ENCODE data around the gene ACTN1. TPM values are rescaled to one million over a fixed set of nuclear protein-coding genes. Genes with fewer than 3 reads are reported as not detected.
"Not testable (repeated sequence)": the region's sequence is repeated elsewhere in the genome, so short reads cannot be mapped to it uniquely, and the experiment has no call there.

The ACTN1 gene
- total RNA-seq, 3 donors from 2014 or later: 75.0 to 295 (median 290) TPM

DNA sequence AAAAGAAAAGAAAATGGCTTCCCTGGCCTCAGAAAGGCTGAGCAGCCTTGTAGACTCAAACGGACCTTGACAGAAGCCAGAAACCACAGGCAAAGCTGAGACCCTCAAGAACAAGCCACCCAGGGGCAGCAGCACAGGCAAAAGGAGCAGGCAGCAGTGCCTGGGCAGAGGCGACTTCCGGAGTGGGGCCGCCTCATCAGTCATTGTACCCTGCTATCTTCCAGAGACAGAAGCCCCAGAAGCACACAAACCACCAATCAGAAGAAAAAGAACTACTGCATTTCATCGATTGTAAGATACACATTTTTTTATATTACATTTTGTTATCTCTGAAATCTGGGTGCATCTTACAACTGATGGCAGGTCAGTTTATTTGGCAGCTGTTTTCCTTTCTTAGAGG, 128.0 kb downstream of the ACTN1 start:
- intact Hi-C loops (cut with DNase I; ENCODE audit: low total_unique reads): no loop called here
- no peaks in the 10 kb centered on the region for H3K27me3 ChIP-seq
- H3K4me1 ChIP-seq: no peaks in the 10 kb centered on the region

DNA sequence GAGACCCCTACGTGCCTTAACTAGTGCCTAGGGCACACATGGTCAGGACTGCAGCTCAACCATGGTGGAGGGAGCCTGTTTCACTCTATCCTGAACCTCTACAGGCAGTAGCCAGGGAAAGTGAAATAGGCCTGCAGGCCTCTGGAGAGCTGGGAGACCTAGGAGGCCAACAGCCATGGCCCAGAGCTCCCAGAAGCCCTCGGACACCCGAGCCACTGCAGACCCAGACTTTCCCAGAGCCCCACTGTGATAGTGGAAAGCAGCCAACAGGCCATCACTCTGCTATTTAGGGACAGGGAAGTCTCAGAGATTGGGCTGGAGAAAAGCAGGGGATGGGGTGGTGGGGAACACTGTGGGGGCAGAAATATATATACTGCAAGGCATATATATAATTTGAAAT, 129.7 kb downstream of the ACTN1 start:
- Histone ChIP-seq H3K27me3 (no peaks in the 10 kb centered on the region), H3K27ac (no peak overlapping the region), H3K9me3 (no peaks in the 10 kb centered on the region), H3K4me1 (no peaks in the 10 kb centered on the region), H3K4me3 (no peak overlapping the region), H3K36me3 (no peaks in the 10 kb centered on the region)
- intact Hi-C loops (cut with DNase I; ENCODE audit: low total_unique reads): no loop called here
- TF ChIP-seq POLR2AphosphoS5 (IDR thresholded peaks at IDR 0.05) (no peak), POLR2A (IDR thresholded peaks at IDR 0.05) (no peak)
- TF ChIP-seq, protein P1, sequence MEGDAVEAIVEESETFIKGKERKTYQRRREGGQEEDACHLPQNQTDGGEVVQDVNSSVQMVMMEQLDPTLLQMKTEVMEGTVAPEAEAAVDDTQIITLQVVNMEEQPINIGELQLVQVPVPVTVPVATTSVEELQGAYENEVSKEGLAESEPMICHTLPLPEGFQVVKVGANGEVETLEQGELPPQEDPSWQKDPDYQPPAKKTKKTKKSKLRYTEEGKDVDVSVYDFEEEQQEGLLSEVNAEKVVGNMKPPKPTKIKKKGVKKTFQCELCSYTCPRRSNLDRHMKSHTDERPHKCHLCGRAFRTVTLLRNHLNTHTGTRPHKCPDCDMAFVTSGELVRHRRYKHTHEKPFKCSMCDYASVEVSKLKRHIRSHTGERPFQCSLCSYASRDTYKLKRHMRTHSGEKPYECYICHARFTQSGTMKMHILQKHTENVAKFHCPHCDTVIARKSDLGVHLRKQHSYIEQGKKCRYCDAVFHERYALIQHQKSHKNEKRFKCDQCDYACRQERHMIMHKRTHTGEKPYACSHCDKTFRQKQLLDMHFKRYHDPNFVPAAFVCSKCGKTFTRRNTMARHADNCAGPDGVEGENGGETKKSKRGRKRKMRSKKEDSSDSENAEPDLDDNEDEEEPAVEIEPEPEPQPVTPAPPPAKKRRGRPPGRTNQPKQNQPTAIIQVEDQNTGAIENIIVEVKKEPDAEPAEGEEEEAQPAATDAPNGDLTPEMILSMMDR (IDR thresholded peaks at IDR 0.05): no peak
- DNase-seq (ENCODE audit: low spot score in 2 of 2): no peak

More for the DNA sequence above, 128.0 kb downstream of the ACTN1 start:
- H3K4me3 ChIP-seq: no peak overlapping the region
- no peak for TF ChIP-seq POLR2AphosphoS5 (IDR thresholded peaks at IDR 0.05)
- TF ChIP-seq POLR2A (IDR thresholded peaks at IDR 0.05): no peak
- TF ChIP-seq, protein P1 (IDR thresholded peaks at IDR 0.05): no peak
- no peaks in the 10 kb centered on the region for H3K9me3 ChIP-seq
- DNase-seq (ENCODE audit: low spot score in 2 of 2): no peak
- no peaks in the 10 kb centered on the region for H3K36me3 ChIP-seq
- no peak overlapping the region for H3K27ac ChIP-seq

- Histone ChIP-seq H3K4me3 (no peak overlapping the region), H3K27me3 (no peaks in the 10 kb centered on the region), H3K36me3 (no peaks in the 10 kb centered on the region), H3K27ac (no peak overlapping the region), H3K4me1 (no peaks in the 10 kb centered on the region), H3K9me3 (no peaks in the 10 kb centered on the region)
- TF ChIP-seq POLR2AphosphoS5 (IDR thresholded peaks at IDR 0.05) (no peak), POLR2A (IDR thresholded peaks at IDR 0.05) (no peak)
- TF ChIP-seq, protein P1 (IDR thresholded peaks at IDR 0.05): no peak
- intact Hi-C loops (cut with DNase I; ENCODE audit: low total_unique reads): no loop called here
- DNase-seq (ENCODE audit: low spot score in 2 of 2): no peak
Observed at GRCh38 chr14:68848253-68848652, 130.8 kb downstream of the ACTN1 start.

DNA sequence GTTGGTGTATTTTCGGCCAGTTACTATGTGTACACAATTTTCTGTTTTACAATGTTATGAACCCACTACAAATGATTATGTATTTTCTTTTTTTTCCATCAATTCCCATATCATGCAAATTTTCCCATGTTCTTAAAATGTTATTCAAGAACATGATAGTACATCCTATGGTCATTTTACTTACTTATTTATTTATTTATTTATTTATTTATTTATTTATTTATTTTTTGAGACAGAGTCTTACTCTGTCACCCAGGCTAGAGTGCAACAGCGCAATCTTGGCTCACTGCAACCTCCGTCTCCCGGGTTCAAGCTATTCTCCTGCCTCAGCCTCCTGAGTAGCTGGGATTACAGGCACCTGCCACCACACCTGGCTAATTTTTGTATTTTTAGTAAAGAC, 131.5 kb downstream of the ACTN1 start:
- H3K4me1 ChIP-seq; intact Hi-C loops (cut with DNase I; ENCODE audit: low total_unique reads); DNase-seq (ENCODE audit: low spot score in 2 of 2); H3K4me3 ChIP-seq; H3K27ac ChIP-seq; H3K27me3 ChIP-seq; H3K36me3 ChIP-seq; H3K9me3 ChIP-seq: not testable (repeated sequence)

GRCh38 chr14:68846466-68846865, 132.6 kb downstream of the ACTN1 start:
- intact Hi-C loops (cut with DNase I; ENCODE audit: low total_unique reads): no loop called here
- no peak for DNase-seq (ENCODE audit: low spot score in 2 of 2)
- Histone ChIP-seq H3K27me3 (no peaks in the 10 kb centered on the region), H3K9me3 (no peaks in the 10 kb centered on the region), H3K36me3 (no peaks in the 10 kb centered on the region), H3K27ac (no peak overlapping the region), H3K4me3 (no peak overlapping the region), H3K4me1 (no peaks in the 10 kb centered on the region)
- TF ChIP-seq POLR2AphosphoS5 (IDR thresholded peaks at IDR 0.05) (no peak), POLR2A (IDR thresholded peaks at IDR 0.05) (no peak)
- TF ChIP-seq, protein P1 (IDR thresholded peaks at IDR 0.05): no peak

DNA sequence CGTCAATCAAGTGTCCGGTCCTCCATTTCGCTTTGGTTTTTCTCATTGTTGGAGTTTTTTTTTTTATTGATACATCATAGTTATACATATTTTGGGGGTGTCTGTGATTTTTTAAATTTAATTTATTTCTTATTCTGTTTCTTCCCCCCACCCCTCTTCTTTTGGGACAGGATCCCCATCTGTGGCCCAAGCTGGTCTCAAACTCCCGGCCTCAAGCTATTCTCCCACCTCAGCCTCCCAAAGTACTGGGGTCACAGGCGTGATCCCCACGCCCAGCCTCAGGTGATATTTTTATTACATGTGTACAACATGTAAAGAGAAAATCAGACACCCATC, 134.9 kb downstream of the ACTN1 start:
- H3K36me3 ChIP-seq: no peaks in the 10 kb centered on the region
- H3K9me3 ChIP-seq: no peaks in the 10 kb centered on the region
- H3K27ac ChIP-seq: no peak overlapping the region
- H3K4me1 ChIP-seq: no peaks in the 10 kb centered on the region
- no peak for DNase-seq (ENCODE audit: low spot score in 2 of 2)
- no peaks in the 10 kb centered on the region for H3K27me3 ChIP-seq
- intact Hi-C loops (cut with DNase I; ENCODE audit: low total_unique reads): no loop called here
- TF ChIP-seq POLR2A (IDR thresholded peaks at IDR 0.05): no peak
- TF ChIP-seq, protein P1 (IDR thresholded peaks at IDR 0.05): no peak
- no peak for TF ChIP-seq POLR2AphosphoS5 (IDR thresholded peaks at IDR 0.05)
- no peak overlapping the region for H3K4me3 ChIP-seq

Measured in breast epithelium (tissue), 4 donors.